H9 (cell line): ENCODE results near the gene CDHR2. TPM values are rescaled to one million over a fixed set of nuclear protein-coding genes. Genes with fewer than 3 reads are reported as not detected.

Experiments used
- DNase-seq: peaks from one replicate; pipeline ENCODE4 v3.0.0-alpha.2; 2017
- H2AFZ ChIP-seq: one replicate; pipeline ENCODE4 v1.6.1; 2013; ENCODE audit warnings: mild to moderate bottlenecking, low read length, control low read depth, moderate library complexity
- H2AK5ac ChIP-seq: 2 replicates; pipeline ENCODE4 v1.6.1; 2013; ENCODE audit warnings: low read length, control low read depth, mixed read lengths; ENCODE audit not compliant: insufficient read length
- H2BK120ac ChIP-seq: one replicate; pipeline ENCODE4 v1.6.1; 2013; ENCODE audit warnings: low read depth, mild to moderate bottlenecking, low read length, control low read depth, inconsistent platforms; ENCODE audit not compliant: poor library complexity, severe bottlenecking
- H2BK12ac ChIP-seq: 2 replicates; pipeline ENCODE4 v1.6.1; 2013; ENCODE audit warnings: low read length, control low read depth, mixed read lengths, low read depth; ENCODE audit not compliant: insufficient read length
- H2BK15ac ChIP-seq: 2 replicates; pipeline ENCODE4 v1.6.1; 2013; ENCODE audit warnings: low read depth, low read length, control low read depth
- H2BK20ac ChIP-seq: one replicate; pipeline ENCODE4 v1.6.1; 2013; ENCODE audit warnings: low read depth, mild to moderate bottlenecking, low read length, control low read depth, inconsistent platforms; ENCODE audit not compliant: poor library complexity, severe bottlenecking
- H2BK5ac ChIP-seq: 2 replicates; pipeline ENCODE4 v1.6.1; 2013; ENCODE audit warnings: low read length, control low read depth, mixed read lengths; ENCODE audit not compliant: insufficient read length
- H3K14ac ChIP-seq: 2 replicates; pipeline ENCODE4 v1.6.1; 2013; ENCODE audit warnings: low read length, control low read depth; ENCODE audit not compliant: insufficient read depth
- H3K18ac ChIP-seq: 2 replicates; pipeline ENCODE4 v1.6.1; 2013; ENCODE audit warnings: low read depth, mild to moderate bottlenecking, mixed read lengths, low read length, control low read depth; ENCODE audit not compliant: insufficient read length
- H3K23ac ChIP-seq: 2 replicates; pipeline ENCODE4 v1.6.1; 2013; ENCODE audit warnings: low read length, control low read depth, mixed read lengths, low read depth; ENCODE audit not compliant: insufficient read length
- H3K23me2 ChIP-seq: 2 replicates; pipeline ENCODE4 v1.6.1; 2013; ENCODE audit warnings: low read depth, mild to moderate bottlenecking, mixed read lengths, low read length, control low read depth; ENCODE audit not compliant: insufficient read length, poor library complexity, severe bottlenecking
- H3K27ac ChIP-seq: 2 replicates; pipeline ENCODE4 v1.5.1; 2013; ENCODE audit warnings: low read length, control low read depth, mixed read lengths, low read depth; ENCODE audit not compliant: insufficient read length
- H3K27me3 ChIP-seq: 2 replicates; pipeline ENCODE4 v1.6.1; 2013; ENCODE audit warnings: low read length, control low read depth, inconsistent platforms; ENCODE audit not compliant: insufficient read depth
- H3K4ac ChIP-seq: 2 replicates; pipeline ENCODE4 v1.6.1; 2013; ENCODE audit warnings: low read depth, mild to moderate bottlenecking, control low read depth, inconsistent platforms, low read length, moderate library complexity
- H3K4me1 ChIP-seq: 2 replicates; pipeline ENCODE4 v1.6.1; 2013; ENCODE audit warnings: low read length, control low read depth, inconsistent platforms; ENCODE audit not compliant: insufficient read depth
- H3K4me2 ChIP-seq: 2 replicates; pipeline ENCODE4 v1.6.1; 2013; ENCODE audit warnings: low read length, control low read depth, mixed read lengths; ENCODE audit not compliant: insufficient read length, insufficient read depth
- H3K56ac ChIP-seq: 2 replicates; pipeline ENCODE4 v1.6.1; 2013; ENCODE audit warnings: low read depth, mild to moderate bottlenecking, mixed read lengths, low read length, control low read depth; ENCODE audit not compliant: insufficient read length
- H3K79me1 ChIP-seq: 2 replicates; pipeline ENCODE4 v1.6.1; 2013; ENCODE audit warnings: low read depth, mild to moderate bottlenecking, moderate library complexity, low read length, control low read depth, inconsistent platforms; ENCODE audit not compliant: insufficient read depth, poor library complexity, severe bottlenecking
- H3K79me2 ChIP-seq: 2 replicates; pipeline ENCODE4 v1.6.1; 2013; ENCODE audit warnings: low read length, control low read depth, inconsistent platforms; ENCODE audit not compliant: insufficient read depth
- H3K9ac ChIP-seq: 2 replicates; pipeline ENCODE4 v1.6.1; 2013; ENCODE audit warnings: low read length, control low read depth, mixed read lengths; ENCODE audit not compliant: insufficient read length; ENCODE audit errors: extremely low read depth
- H3K9me3 ChIP-seq: one replicate; pipeline ENCODE4 v1.6.1; 2013; ENCODE audit warnings: low read depth, low read length, inconsistent platforms; ENCODE audit not compliant: control insufficient read depth
- H3T11ph ChIP-seq: one replicate; pipeline ENCODE4 v1.6.1; 2013; ENCODE audit warnings: mild to moderate bottlenecking, low read length, control low read depth, inconsistent platforms
- H4K20me1 ChIP-seq: one replicate; pipeline ENCODE4 v1.6.1; 2013; ENCODE audit not compliant: control insufficient read depth, insufficient read length, insufficient read depth
- H4K5ac ChIP-seq: 2 replicates; pipeline ENCODE4 v1.6.1; 2013; ENCODE audit warnings: low read depth, mild to moderate bottlenecking, mixed read lengths, low read length, control low read depth; ENCODE audit not compliant: insufficient read length
- H4K8ac ChIP-seq: replicated peaks from 2 replicates; pipeline ENCODE4 v1.6.1; 2013; ENCODE audit warnings: low read length, control low read depth, mixed read lengths, low read depth; ENCODE audit not compliant: insufficient read length
- H4K91ac ChIP-seq: 2 replicates; pipeline ENCODE4 v1.6.1; 2013; ENCODE audit warnings: low read depth, mild to moderate bottlenecking, moderate library complexity, mixed read lengths, low read length, control low read depth; ENCODE audit not compliant: insufficient read length
- H3K27ac Mint-ChIP-seq, 3 experiments: 2 replicates in 2 of 3; 3 replicates in 1 of 3; pipeline ENCODE4 v1.8.0; 2020 to 2021; ENCODE audit warnings: mixed read lengths in 3 of 3, mild to moderate bottlenecking in 1 of 3, moderate library complexity in 1 of 3
- H3K27me3 Mint-ChIP-seq: 2 replicates; pipeline ENCODE4 v1.8.0; 2021; ENCODE audit warnings: low read depth, mild to moderate bottlenecking, moderate library complexity, mixed read lengths
- H3K36me3 Mint-ChIP-seq, 3 experiments: 2 replicates in 2 of 3; 3 replicates in 1 of 3; pipeline ENCODE4 v1.8.0; 2020 to 2021; ENCODE audit warnings: low read depth in 3 of 3, mixed read lengths in 3 of 3; ENCODE audit not compliant: insufficient read depth in 1 of 3
- H3K4me1 Mint-ChIP-seq, 2 experiments: 2 replicates each; pipeline ENCODE4 v1.8.0; 2020; ENCODE audit warnings: mixed read lengths in 2 of 2
- H3K4me3 Mint-ChIP-seq, 2 experiments: 2 replicates in 1 of 2; 3 replicates in 1 of 2; pipeline ENCODE4 v1.8.0; 2020 to 2021; ENCODE audit warnings: mild to moderate bottlenecking in 2 of 2, mixed read lengths in 2 of 2, moderate library complexity in 1 of 2
- H3K9me3 Mint-ChIP-seq, 2 experiments: 2 replicates in 1 of 2; 3 replicates in 1 of 2; pipeline ENCODE4 v1.8.0; 2020; ENCODE audit warnings: mild to moderate bottlenecking in 2 of 2, mixed read lengths in 2 of 2, moderate library complexity in 1 of 2
- WGBS: extraction: QIAGEN DNeasy Blood & Tissue Kit; methylation state at CpG from one replicate; pipeline ENCODE4 v1.1.7; 2013; ENCODE audit warnings: missing lambda C conversion rate, low lambda C conversion rate, mixed read lengths; ENCODE audit not compliant: insufficient read length; ENCODE audit errors: extremely low coverage; 5-methylcytosine and 5-hydroxymethylcytosine counted together
- total RNA-seq: library from RNA; stranded (reverse); gene quantifications from 2 replicates; pipeline ENCODE4 v1.2.1, GENCODE V29; 2021
- TF ChIP-seq, protein P1 (sequence below): fragments of 200-600 bp; sonication (generic); conservative IDR thresholded peaks from 3 replicates; pipeline ENCODE4 v1.8.0; 2021; ENCODE audit warnings: antibody characterized with exemption, mild to moderate bottlenecking

The CDHR2 gene
- total RNA-seq, 1 experiment from 2014 or later, result 0.90 TPM

DNA sequence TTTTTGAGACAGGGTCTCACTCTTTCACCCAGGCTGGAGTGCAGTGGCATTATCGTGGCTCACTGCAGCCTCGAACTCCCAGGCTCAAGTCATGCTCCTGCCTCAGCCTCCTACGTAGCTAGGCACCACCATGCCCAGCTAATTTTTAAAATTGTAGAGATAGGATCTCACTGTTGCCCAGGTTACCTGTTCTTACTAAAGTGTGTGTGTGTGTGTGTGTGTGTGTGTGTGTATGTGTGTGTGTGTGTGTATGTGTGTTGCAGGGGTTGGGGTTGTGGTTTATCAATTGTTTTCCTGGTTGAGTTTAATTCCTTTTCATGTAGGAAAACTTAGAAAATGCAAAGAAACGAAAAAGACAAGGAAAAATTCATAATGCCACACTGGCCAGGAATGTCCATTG is 33.7 kb upstream of the CDHR2 start:
- Histone ChIP-seq H2BK20ac (no peak overlapping the region), H2AFZ (no peak overlapping the region), H4K20me1 (no peaks in the 10 kb centered on the region), H3K9ac (no peak overlapping the region), H3K79me1 (no peaks in the 10 kb centered on the region), H4K8ac (no peak overlapping the region), H3K27me3 (0 out of 2 replicates have a peak, but pooled peaks cover 2% of the 10 kb centered on the region), H3K23ac (no peak overlapping the region), H3K4ac (no peak overlapping the region), H3K9me3 (no peaks in the 10 kb centered on the region), H2BK5ac (no peak overlapping the region), H3K4me1 (no peaks in the 10 kb centered on the region), H4K5ac (no peak overlapping the region), H3K4me2 (no peak overlapping the region), H3K27ac (no peak overlapping the region), H3K18ac (no peak overlapping the region), H2AK5ac (no peak overlapping the region), H3K23me2 (no peaks in the 10 kb centered on the region), H2BK120ac (no peak overlapping the region), H2BK12ac (no peak overlapping the region), H3K14ac (no peak overlapping the region), H2BK15ac (no peak overlapping the region), H3K79me2 (no peaks in the 10 kb centered on the region), H3K56ac (no peak overlapping the region), H4K91ac (no peak overlapping the region), H3T11ph (no peak overlapping the region)
- peaks cover 2% of the 10 kb centered on the region for H3K27me3 Mint-ChIP-seq
- WGBS, result no CpG with 5 or more reads among the region's 4 CpGs
- DNase-seq, result no peak
- TF ChIP-seq, protein P1, sequence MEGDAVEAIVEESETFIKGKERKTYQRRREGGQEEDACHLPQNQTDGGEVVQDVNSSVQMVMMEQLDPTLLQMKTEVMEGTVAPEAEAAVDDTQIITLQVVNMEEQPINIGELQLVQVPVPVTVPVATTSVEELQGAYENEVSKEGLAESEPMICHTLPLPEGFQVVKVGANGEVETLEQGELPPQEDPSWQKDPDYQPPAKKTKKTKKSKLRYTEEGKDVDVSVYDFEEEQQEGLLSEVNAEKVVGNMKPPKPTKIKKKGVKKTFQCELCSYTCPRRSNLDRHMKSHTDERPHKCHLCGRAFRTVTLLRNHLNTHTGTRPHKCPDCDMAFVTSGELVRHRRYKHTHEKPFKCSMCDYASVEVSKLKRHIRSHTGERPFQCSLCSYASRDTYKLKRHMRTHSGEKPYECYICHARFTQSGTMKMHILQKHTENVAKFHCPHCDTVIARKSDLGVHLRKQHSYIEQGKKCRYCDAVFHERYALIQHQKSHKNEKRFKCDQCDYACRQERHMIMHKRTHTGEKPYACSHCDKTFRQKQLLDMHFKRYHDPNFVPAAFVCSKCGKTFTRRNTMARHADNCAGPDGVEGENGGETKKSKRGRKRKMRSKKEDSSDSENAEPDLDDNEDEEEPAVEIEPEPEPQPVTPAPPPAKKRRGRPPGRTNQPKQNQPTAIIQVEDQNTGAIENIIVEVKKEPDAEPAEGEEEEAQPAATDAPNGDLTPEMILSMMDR, result no peak
- no peak overlapping the region for H3K4me3 Mint-ChIP-seq
- no peaks in the 10 kb centered on the region for H3K36me3 Mint-ChIP-seq
- no peak overlapping the region for H3K27ac Mint-ChIP-seq
- no peaks in the 10 kb centered on the region for H3K9me3 Mint-ChIP-seq
- H3K4me1 Mint-ChIP-seq, result peaks cover 8% of the 10 kb centered on the region in 2 experiments
